Measurements from ENCODE around the gene GPSM3.
A peak's percentile ranks its signal among the peaks of the same experiment; 100 is the strongest.

GPSM3 gene

DNA sequence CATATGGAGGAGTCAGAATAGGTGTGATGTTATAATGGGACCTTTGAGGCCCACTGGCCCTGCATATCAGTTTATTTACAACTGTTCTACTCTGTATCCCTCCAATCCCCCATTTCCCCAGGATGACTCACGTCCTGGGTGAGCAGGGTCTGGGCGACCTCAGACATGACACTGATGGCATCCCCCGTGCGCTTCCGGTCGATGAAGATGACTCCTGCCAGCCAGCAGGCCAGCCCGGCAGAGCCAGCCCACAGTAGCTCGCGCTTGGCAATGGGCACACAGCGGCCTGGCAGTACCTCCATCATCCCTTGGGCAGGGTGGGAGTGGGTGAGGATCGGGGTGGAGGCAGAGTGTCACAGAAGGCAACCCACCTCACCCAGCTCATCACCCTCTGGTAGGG lies 22.1 kb downstream of the GPSM3 start:
- DNase-seq = no peak

DNA sequence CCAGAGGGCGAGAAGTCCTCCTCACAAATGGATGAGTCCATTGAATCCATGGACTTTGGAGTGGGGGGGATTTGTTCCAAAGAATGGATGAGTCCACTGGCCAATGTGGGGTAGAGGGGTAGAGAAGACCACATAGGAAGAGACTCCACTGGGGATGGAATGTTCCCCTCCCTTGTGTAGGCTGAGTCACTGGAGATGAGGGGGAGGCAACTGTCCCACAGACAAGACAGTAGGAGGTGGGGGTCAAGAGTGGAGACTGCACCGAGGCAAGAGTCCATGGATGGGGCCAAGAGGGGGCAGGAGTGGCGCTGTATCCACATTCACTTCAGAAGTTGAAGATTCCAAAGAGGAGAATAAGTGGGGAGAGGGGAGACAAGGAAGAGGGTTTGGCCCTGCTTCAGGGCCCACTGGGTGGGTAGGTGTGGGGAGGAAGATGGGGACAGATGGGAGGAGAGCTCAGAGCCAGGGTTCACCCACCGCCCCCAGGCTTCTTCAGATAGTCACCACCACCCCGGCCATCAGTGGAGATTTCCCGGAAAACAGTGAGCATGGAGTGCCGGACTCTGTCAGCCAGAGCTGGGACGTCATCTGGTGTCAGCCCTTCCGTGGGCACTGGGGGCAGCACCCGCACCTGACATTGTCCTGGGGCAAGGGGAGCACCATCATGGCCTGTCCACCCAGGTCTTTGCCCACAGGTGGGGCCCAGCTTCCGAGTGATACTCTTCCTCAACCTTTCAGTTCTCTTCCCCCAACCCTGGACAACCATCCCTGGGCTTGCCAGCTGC lies 23.4 kb downstream of the GPSM3 start:
- DNase-seq = no peak

DNA sequence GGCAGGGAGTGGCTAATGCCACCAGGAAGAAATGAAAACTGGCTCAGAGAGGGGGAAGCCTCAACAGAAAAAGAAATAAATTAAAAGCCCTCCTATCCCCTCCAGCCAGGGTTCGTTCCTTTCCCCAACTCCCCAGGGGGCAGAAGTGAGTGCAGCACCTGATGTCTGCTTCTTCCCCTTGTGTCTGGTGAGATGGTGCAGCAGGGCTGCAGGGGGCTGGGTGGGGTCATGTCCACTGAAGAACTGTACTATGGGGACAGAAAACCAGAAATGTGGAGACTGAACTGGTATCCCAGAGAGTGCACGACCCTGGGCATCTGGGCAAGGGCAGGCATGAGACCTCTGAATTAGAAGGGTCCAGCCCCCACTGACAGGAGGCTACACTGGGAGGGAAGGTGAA lies 24.1 kb downstream of the GPSM3 start:
- no peak for DNase-seq

DNA sequence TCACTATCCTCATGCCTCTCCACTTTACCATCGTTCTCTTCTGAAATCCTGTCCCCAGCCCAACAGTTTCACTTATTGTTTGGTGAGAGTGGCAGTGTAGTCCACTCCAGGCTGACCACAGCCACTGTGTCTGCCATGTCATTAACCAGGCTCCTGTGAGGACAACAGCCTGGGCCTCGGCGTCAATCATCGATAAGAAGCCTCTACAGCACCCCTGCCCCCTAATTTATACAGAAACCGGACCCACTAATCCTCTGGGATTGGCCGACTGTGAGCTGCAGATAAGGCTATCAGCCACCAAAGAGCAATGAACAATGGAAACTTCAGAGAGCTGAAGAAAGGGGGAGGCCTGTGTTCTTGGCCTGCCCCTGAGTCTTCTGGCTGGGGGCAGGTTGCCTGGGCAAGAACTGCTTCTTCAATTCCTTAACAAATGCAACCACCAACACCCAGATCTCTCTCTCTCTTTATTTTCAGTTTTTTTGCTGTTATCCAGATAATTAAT lies 24.6 kb downstream of the GPSM3 start:
- no peak for DNase-seq

DNA sequence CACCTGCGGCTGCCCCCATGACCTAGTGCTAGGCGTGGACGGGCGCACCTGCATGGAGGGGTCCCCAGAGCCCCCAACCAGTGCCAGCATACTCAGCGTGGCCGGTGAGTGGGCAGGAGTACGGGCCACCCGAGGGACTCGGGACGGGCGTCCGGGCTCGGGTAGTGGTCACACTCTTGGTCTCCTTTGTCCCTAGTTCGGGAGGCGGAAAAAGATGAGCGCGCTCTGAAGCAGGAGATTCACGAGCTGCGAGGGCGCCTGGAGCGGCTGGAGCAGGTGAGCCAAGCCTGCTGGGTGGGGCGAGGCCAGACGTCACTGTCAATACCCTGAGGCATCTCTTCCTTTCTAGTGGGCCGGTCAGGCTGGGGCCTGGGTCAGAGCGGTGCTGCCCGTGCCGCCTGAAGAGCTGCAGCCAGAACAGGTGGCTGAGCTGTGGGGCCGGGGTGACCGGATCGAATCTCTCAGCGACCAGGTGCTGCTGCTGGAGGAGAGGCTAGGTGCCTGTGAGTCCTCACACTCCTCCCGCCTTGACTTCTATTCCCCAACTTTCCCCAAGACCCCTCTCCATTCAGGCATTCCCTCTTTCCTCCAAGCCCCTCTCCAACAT lies 25.2 kb downstream of the GPSM3 start:
- DNase-seq = no peak

DNA sequence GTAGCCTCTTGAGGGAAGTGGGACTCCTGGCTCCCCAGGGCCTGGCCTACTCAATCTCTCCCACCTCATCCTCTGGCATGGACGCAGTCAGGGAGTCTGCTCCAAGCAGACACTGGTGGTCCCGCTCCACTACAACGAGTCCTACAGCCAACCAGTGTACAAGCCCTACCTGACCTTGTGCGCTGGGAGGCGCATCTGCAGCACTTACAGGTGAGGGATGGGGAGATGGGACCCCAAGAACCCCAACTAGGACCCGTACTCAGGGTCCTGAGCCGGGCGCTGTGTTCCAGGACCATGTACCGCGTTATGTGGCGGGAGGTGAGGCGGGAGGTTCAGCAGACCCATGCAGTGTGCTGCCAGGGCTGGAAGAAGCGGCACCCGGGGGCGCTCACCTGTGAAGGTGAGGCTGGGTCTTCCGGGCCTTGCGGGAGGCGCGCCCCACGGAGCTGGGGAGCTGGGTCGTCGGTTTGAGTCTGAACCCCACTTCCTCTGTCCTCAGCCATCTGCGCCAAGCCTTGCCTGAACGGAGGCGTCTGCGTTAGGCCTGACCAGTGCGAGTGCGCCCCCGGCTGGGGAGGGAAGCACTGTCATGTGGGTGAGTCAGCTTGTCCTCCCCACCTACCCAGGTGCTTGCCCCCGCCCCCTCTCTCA lies 25.9 kb downstream of the GPSM3 start:
- DNase-seq = no peak

DNA sequence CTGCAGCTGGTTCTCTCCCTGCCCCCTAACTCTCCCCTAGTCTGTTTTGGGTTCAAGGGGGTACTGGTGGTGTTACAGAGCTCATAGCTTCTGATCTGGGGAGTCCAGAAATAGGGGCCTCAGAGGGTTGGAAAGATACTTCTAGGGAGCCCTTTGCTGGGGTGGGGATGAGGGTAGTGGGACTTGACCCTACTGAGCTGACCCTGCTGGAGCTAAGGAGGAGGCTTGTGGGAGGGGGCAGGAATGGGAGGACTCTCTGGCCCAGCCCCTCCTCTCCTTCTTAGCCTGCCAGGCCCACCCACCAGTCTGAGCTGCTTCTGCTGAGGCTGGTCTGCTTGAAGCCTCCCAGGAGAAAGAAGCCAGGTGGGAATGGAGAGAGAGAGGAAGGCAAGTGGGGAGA lies 28.1 kb downstream of the GPSM3 start, which contains the start of gene EGFL8:
EGFL8 (plus strand) TSS at position 301 of the 400 bp plus-strand sequence. CDS start 1,571 bp downstream, outside the sequence.
- DNase-seq = no peak

DNA sequence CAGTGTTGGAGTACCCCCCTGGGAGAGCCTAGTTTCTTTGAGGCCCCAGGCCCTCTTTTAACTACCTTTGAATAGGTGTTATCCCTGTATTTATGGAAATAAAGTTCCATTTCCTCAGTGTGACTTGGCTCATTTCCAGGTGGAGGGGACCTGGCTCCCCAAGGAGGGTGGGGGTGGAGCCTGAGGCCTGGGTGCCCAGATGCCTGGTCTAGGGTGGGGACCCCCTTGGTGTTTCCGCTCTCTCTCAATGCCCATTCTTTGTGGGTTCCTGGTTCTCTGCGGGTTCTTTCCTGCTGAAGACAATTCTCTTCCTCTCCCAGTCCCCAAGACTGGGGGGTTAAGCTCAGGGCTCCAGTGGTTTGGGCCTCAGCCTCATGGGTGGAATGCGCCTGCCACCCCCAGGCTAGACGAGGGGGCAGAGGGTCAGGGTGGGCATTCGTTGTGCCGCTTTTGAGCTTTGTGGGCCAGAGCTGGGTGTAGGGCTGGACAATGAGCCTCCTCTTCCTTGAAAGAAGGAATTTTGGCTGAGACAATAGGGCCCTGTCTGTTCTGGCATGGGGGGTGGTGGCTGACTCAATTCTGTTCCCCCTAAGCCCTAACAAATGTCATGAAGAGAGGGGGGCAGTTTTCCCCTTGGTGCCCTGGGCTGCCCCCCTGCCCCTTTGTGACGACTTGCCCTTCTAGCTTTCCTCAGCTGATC lies 28.7 kb downstream of the GPSM3 start:
- no peak for DNase-seq

DNA sequence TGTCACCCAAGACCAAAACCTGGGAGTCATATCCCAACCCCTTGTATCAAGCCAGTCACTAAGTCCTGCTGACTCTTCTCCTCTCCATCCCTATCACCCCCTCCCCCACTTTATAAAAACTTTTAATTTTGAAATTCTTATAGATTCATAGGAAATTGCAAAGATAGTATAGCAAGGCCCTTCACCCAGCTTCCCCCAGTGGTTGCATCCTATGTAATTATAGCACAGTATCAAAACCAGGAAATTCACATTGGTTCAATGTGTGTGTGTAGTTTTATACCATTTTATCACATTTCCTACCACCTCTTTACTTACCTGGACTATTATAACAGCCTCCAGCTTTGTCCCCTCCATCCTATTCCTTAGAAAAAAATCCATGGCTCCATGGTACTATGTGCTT lies 34.4 kb downstream of the GPSM3 start:
- no peak for DNase-seq

DNA sequence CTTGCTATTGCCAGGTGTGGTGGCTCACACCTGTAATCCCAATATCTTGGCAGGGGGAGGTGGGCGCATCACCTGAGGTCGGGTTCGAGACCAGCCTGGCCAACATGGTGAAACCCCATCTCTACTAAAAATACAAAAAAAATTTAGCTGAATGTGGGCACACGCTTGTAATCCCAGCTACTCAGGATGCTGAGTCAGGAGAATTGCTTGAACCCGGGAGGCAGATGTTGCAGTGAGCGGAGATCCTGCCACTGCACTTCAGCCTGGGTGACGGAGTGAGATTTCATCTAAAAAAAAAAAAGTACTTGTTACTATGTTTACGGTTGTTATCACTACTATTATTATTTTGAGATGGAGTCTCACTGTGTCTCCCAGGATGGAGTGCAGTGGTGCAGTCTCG lies 35.6 kb downstream of the GPSM3 start:
- DNase-seq = no peak

DNA sequence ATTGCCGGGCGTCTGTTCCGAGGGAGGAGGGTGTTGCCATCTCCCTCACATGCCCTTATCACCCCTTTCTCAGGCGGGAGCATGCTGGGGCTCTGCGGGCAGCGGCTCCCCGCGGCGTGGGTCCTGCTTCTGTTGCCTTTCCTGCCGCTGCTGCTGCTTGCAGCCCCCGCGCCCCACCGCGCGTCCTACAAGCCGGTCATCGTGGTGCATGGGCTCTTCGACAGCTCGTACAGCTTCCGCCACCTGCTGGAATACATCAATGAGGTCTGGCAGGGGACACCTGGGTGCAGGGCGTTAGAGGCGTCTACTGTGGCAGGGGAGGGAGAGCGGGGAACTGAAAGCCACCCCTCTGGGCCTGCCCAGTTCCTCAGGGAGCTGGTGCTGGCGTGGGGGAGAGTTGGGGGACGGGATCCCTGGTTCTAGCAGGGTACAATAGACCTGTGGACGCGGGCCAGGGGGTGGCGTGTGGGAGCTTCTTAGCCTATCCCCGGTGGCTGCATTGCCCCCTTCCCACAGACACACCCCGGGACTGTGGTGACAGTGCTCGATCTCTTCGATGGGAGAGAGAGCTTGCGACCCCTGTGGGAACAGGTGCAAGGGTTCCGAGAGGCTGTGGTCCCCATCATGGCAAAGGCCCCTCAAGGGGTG lies 37.8 kb downstream of the GPSM3 start:
- no peak for DNase-seq

DNA sequence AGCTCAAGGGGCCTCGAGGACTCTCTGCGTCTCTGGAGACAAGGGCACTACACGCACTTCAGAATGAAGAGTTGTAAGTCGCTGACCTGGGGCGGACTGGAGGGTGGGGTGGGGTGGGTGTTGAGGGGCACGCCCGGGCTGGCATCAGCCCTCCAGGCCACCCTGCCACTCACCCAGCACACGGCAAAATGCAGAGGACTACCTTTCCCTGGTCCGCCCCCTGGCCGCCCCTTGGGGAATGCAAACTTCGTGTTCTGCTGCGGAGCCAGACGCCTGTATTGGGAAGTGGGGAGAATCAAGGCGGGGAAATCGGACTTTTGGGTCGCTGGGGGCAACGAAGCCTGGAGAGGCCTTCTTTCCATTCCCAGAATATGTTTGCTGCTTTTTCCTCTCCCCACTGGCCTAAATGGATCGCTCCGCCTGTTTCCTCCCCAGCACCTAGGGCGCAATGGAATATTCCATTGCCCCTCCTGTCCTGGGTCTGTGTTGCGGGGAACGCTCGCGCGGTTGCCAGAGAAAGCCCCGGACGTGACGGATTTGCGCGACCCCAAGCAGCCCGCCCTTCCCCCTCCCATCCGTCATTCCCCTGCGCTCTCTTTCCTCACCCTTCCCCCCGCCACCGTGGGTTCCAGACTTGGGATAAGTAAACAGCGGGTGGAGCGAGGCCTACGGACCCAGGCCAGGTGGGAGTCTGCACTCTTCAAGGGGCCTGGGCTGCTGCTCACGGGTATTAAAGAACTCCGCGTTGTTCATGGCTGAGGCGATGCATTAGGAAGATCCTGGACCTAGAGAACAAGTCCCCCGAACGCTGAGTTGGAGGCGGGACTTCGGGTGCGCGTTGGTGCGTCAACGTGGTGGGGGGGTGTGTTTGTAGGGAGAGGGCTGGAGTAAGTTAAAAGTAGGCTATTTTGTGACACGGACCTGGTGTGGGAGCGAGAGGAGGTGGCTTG lies 38.6 kb downstream of the GPSM3 start, which contains the start of gene PPT2:
PPT2 (plus strand) TSS at position 578 of the 950 bp plus-strand sequence. CDS start 454 bp downstream, outside the sequence.
- peak; percentile 41 for DNase-seq

DNA sequence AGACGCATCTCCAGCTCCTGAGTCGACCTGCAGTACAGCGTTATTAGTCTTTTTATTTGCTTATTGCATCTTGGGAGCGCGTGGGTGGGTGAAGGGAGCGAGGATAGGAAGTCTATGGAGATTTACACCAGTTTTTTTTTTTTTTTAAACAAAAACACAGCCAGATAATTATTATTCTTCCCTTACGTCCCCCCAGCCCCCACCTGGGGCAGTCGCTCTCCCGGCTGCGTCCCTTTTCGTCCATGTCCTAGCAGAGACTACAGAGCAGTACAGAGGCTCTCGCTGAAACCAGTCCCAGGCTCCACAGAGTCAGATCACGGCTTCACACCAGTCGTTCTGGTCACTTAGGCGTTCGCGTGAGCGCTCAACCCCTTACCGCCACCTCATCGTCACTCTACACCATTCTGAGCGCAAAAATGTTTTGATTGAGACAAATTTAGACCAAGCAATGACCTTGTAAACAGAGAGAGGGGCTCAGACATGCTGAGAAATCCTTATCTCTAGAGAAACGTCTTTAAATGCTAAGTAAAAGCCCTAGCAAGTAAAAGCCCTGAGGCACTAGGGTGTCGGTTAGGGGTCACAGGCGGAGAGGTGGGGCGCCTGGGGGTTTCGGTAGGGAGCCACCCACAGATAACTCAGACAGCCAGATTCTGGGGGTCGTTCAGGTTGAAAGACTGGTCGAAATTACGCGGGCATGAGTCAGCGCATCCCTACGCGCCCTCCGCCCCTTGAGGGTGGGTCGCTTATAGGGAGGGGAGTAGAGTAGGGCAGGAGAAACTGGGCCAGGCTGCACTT lies 39.5 kb downstream of the GPSM3 start:
- no peak for DNase-seq

DNA sequence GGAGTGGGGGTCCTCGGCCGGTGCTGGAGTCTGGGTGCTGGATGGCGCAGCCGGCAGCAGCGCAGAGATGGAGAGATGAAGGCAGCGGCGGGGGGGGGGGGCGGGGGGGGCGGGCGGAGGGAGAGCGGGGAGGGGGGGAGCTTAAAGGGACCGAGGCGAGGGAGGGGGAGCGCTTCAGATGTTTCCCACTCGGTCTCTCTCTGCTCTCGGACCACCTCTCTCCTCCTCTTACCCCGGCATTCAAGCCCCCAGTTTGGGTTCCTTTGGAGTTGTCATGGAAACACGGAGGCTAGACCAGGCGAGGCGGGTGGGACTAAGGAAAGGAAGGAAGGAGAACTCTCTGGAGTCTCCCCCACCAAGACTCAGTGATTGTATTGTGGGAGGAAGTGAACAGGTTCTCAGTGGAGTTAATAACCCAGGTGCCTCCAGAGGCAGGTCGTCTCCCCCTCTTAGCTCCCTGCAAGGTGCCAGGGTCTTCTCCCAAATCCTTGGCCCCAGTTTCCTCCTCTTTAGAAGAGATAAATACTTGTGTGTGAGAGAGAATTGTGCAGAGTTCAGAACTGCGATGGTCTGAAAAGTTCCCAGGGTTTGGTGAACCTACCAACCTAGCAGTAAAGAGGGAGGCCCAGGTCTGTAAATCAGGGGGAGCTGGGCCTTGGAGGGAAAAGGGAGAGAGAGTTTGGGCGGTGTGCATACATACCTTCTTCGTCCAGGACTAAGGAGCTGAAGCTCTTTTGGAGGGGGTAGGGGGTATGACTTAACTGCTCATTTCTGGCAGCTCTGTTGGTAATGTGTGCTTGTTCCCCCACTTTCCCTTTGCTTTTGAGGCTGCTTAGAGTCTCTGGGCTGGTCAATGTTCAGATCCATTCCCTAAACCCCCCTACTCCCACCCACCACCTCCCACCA lies 40.3 kb downstream of the GPSM3 start, which contains the start of gene PRRT1:
PRRT1 (minus strand) TSS at position 77 of the 906 bp plus-strand sequence. CDS start 112 bp downstream, outside the sequence.
- DNase-seq = no peak

DNA sequence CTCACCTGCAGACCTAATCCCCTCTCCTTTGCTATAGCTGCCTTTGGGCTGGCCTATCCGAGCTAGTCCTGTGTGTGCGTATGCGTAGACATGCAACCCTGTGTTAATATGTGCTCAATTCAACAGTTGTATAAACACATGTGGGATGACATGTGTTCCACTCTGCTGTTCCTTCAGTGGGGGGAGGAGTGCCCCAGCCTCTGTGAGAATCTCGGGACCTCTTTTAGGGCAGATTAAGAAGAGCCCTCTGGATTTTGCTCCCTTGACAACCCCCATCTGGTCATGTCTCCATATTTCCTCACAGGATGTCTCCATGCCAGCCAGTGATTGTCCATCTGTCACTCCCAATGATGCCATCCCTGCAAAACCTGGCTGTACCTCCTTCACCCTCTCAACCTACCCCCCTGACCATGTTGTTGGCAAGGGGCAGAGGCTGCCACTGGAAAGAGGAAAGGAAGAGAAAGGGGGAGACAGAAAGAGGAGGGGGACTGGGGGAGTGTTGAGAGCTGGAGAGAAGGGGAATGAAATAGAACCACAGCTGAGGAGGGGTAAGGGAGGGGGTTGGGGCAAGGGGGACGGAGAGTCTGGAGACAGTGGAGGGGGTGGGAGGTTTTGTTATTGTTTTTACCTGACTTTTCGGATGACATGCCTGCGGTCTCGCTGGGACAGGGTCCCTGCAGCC lies 41.1 kb downstream of the GPSM3 start:
- no peak for DNase-seq

DNA sequence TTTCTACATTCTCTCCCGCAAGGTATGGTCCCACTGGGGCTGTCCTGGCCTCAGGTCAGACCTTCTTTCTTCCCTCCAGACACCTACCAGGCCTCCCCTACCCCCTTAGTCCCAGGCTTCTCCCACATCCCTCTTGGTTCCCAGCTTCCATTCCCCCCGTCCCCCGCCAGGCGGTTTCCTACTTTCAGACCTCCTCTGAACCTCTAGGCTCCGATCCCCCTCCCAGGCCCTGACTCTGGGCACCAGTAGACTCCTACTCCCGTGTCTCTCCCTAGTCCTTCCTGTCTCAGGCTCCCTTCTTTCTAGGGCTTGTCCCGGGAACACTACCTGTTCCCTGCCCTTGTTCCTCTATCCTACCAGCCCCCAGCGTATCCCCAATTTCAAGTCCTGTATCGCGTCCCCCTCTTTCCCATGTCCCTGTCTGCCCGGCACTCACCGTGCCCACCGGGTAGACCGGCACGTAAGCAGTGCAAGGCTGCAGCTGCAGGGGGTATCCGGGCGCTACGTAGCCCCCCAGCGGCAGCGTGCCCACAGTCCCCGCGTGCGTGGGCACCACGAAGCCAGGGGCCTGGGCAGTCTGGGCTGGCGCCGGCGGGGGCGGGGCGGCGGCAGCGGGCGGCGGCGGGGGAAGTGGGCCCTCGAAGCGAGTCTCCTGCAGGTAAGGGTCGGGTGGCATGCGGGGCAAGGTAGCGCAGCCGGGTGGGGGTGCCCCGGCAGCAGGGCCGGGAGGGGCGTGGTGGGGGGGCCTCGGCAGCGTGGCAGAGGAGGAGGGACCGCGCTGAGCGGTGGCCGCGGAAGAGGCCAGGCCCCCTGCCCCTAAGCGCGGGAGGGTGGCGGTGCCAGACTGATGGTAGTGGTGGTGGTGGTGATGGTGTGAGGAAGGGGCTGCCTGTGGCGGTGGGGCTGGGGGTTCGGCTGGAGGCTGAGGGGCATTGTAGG lies 42.2 kb downstream of the GPSM3 start:
- no peak for DNase-seq

DNA sequence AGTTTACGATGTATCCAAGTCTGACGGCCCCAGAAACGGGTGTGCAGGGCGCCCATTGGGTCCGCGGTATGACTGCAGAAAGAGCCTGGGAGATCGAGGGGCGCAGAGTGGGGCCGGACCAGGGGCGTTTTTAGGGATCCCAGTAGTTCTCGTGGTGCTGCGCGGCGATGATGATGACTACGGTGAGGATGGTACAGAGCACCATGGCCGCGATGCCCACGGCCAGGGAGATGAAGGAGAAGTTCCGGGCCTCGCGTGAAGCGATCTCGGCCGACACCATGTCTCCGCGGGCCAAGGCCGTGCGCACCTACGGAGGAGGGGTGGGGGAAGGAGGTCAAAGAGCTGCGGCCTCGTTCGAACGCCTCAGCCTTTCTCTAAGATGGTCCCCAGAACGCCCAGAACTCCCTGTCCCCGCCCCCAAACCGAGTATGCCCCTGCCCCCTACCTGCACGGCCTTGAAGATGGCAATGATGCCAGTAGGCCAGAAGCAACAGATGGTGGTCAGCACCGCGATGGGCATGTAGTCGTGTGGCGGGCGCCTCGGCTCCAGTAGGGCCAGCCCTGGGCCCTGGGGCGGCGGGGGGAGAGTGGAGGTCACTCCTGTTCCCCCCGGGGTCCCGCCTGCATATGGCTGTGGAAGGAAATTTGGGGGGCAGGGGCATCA lies 43.2 kb downstream of the GPSM3 start:
- DNase-seq = no peak
